HG03045 (cell line): ENCODE measurements around the gene GNAT1.
"Not testable (repeated sequence)": the region's sequence is repeated elsewhere in the genome, so short reads cannot be mapped to it uniquely, and the experiment has no call there.

Experiments
- ATAC-seq: cut with Tn5 transposase; IDR thresholded peaks from one replicate; pipeline ENCODE4 v1.9.1; 2021; ENCODE audit warnings: mild to moderate bottlenecking, moderate library complexity; ENCODE audit not compliant: unreplicated experiment

GNAT1 gene

GRCh38 chr3:50217681-50218080 is 26.3 kb downstream of the GNAT1 start:
- no peak for ATAC-seq

GRCh38 chr3:50218448-50218847 is 27.0 kb downstream of the GNAT1 start:
- ATAC-seq = no peak

- ATAC-seq = no peak
Measured at GRCh38 chr3:50219285-50219684, 27.9 kb downstream of the GNAT1 start.

- no peak for ATAC-seq
Measured at GRCh38 chr3:50220109-50220508, 28.7 kb downstream of the GNAT1 start.

- ATAC-seq = no peak
Measured at GRCh38 chr3:50221051-50221410, 29.6 kb downstream of the GNAT1 start.

- no peak for ATAC-seq
Measured at GRCh38 chr3:50221411-50222168, 30.2 kb downstream of the GNAT1 start.

GRCh38 chr3:50222169-50222528 is 30.7 kb downstream of the GNAT1 start:
- no peak for ATAC-seq

GRCh38 chr3:50224639-50225038 is 33.2 kb downstream of the GNAT1 start:
- no peak for ATAC-seq

GRCh38 chr3:50226888-50227389 is 35.5 kb downstream of the GNAT1 start:
- no peak for ATAC-seq

GRCh38 chr3:50227390-50228183 is 36.2 kb downstream of the GNAT1 start:
- peak; percentile 82 for ATAC-seq

- ATAC-seq = not testable (repeated sequence)
Measured at GRCh38 chr3:50228184-50228763, 36.9 kb downstream of the GNAT1 start.

- ATAC-seq = no peak
Measured at GRCh38 chr3:50229490-50229889, 38.1 kb downstream of the GNAT1 start.

- ATAC-seq = no peak
Measured at GRCh38 chr3:50230104-50230793, 38.8 kb downstream of the GNAT1 start.

GRCh38 chr3:50230794-50231125 is 39.4 kb downstream of the GNAT1 start:
- ATAC-seq = no peak

- no peak for ATAC-seq
Measured at GRCh38 chr3:50231581-50231980, 40.2 kb downstream of the GNAT1 start.

- no peak for ATAC-seq
Measured at GRCh38 chr3:50232303-50232702, 40.9 kb downstream of the GNAT1 start.

GRCh38 chr3:50233176-50233575 is 41.8 kb downstream of the GNAT1 start:
- ATAC-seq = no peak

- ATAC-seq = peak; percentile 93
Measured at GRCh38 chr3:50235716-50236483, 44.5 kb downstream of the GNAT1 start, which contains the start of gene GNAI2. TSS of gene GNAI2 (plus strand) at chr3:50236204. CDS start at chr3:50236336, 132 bp downstream.

GRCh38 chr3:50236484-50237132 is 45.2 kb downstream of the GNAT1 start:
- no peak for ATAC-seq

GRCh38 chr3:50237133-50237651 is 45.8 kb downstream of the GNAT1 start:
- no peak for ATAC-seq
